ENCODE data around the gene SKOR1. TPM values are rescaled to one million over a fixed set of nuclear protein-coding genes. Genes with fewer than 3 reads are reported as not detected.
A peak's percentile ranks its signal among the peaks of the same experiment; 100 is the strongest.

Gene SKOR1
- total and polyA plus RNA-seq, 2 of the 13 experiments (the other 11 are each of a cell fraction or from before 2014, with no cell fraction given), result 0.09 to 0.11 TPM

- TF ChIP-seq PRDM4 (CRISPR knock-in tag; IDR thresholded peaks at IDR 0.05; ENCODE audit: borderline replicate concordance), result no peak
- TF ChIP-seq GATAD1 (CRISPR knock-in tag; IDR thresholded peaks at IDR 0.05), result no peak
- TF ChIP-seq GFI1 (CRISPR knock-in tag; IDR thresholded peaks at IDR 0.05; ENCODE audit: borderline replicate concordance), result no peak
- TF ChIP-seq RAD51 (IDR thresholded peaks at IDR 0.05; ENCODE audit: borderline replicate concordance), result no peak
- TF ChIP-seq ZNF556 (CRISPR knock-in tag; IDR thresholded peaks at IDR 0.05; ENCODE audit: borderline replicate concordance), result no peak; the same call in 1 of the 2 replicates
- TF ChIP-seq HMGXB3 (CRISPR knock-in tag; IDR thresholded peaks at IDR 0.05; ENCODE audit: borderline replicate concordance), result no peak
- no peak for TF ChIP-seq FOXK1 (CRISPR knock-in tag; IDR thresholded peaks at IDR 0.05; ENCODE audit: borderline replicate concordance, low read depth)
- no peak for TF ChIP-seq ATF3 (CRISPR knock-in tag; IDR thresholded peaks at IDR 0.05)
- no peak for TF ChIP-seq ZNF709 (CRISPR knock-in tag; IDR thresholded peaks at IDR 0.05)
- TF ChIP-seq SRSF9 (IDR thresholded peaks at IDR 0.05; ENCODE audit: borderline replicate concordance, insufficient read depth, low read depth, low read length, poor library complexity, severe bottlenecking), result no peak
- TF ChIP-seq ZNF263 (CRISPR knock-in tag; IDR thresholded peaks at IDR 0.05), result 0 out of 2 replicates have a peak, but pooled peaks have one; percentile 14
- peak; percentile 11; the same call in 1 of the 2 replicates for TF ChIP-seq ARID4A (CRISPR knock-in tag; IDR thresholded peaks at IDR 0.05; ENCODE audit: borderline replicate concordance)
- TF ChIP-seq CBX5 (CRISPR knock-in tag; IDR thresholded peaks at IDR 0.05; ENCODE audit: borderline replicate concordance), result no peak
- TF ChIP-seq ZKSCAN1 (IDR thresholded peaks at IDR 0.05; ENCODE audit: low read length), result no peak
- no peak for TF ChIP-seq ZNF275 (CRISPR knock-in tag; IDR thresholded peaks at IDR 0.05; ENCODE audit: borderline replicate concordance)
Measured at GRCh38 chr15:67833710-67834511, 8.6 kb downstream of the SKOR1 start (continued).

Measured in HepG2 (cell line).